CD14-positive monocyte (primary cell): Measurements from ENCODE around the gene WNT9B. TPM values are rescaled to one million over a fixed set of nuclear protein-coding genes. Genes with fewer than 3 reads are reported as not detected.

Experiments
- DNase-seq, 3 donors: peaks; one replicate each; pipeline ENCODE4 v3.0.0-alpha.2; 2011 to 2022
- H2AFZ ChIP-seq: 2 replicates; pipeline ENCODE4 v1.6.0; 2012; ENCODE audit warnings: mild to moderate bottlenecking, low read depth, low read length, inconsistent platforms; ENCODE audit not compliant: insufficient read depth, poor library complexity, severe bottlenecking
- H3K27ac ChIP-seq, 2 donors: 1 replicate in 1 of 2; 2 replicates in 1 of 2; pipeline ENCODE4 v1.5.1; 2012 to 2013; ENCODE audit warnings: low read length in 2 of 2, control low read depth in 1 of 2, inconsistent platforms in 1 of 2, low read depth in 1 of 2, mild to moderate bottlenecking in 1 of 2
- H3K27me3 ChIP-seq, 2 donors: one replicate each; pipeline versions ENCODE4 v1.6.0 to v1.6.1; 2011 to 2013; ENCODE audit warnings: low read length in 2 of 2; ENCODE audit not compliant: control insufficient read depth in 2 of 2, insufficient read depth in 2 of 2
- H3K36me3 ChIP-seq, 2 donors: replicated peaks in 1 of 2; 1 replicate in 1 of 2; 2 replicates in 1 of 2; pipeline versions ENCODE4 v1.5.1 to v1.6.1; 2012 to 2013; ENCODE audit warnings: low read length in 2 of 2, control low read depth in 1 of 2, inconsistent platforms in 1 of 2, mild to moderate bottlenecking in 1 of 2; ENCODE audit not compliant: insufficient read depth in 2 of 2, control insufficient read depth in 1 of 2
- H3K4me1 ChIP-seq, 2 donors: 1 replicate in 1 of 2; 2 replicates in 1 of 2; pipeline versions ENCODE4 v1.5.1 to v1.6.1; 2012 to 2013; ENCODE audit warnings: low read length in 2 of 2, control low read depth in 1 of 2, inconsistent platforms in 1 of 2, mild to moderate bottlenecking in 1 of 2, moderate library complexity in 1 of 2; ENCODE audit not compliant: insufficient read depth in 2 of 2, control insufficient read depth in 1 of 2
- H3K4me2 ChIP-seq: replicated peaks from 2 replicates; pipeline ENCODE3; 2012; ENCODE audit warnings: low read length, moderate library complexity, mild to moderate bottlenecking; ENCODE audit not compliant: poor library complexity, severe bottlenecking; ENCODE audit errors: extremely low read depth
- H3K4me3 ChIP-seq, 3 experiments: fragments of 200-600 bp in 1 of 3; sonication (generic) in 1 of 3; replicated peaks in 1 of 3; 1 replicate in 2 of 3; 2 replicates in 1 of 3; pipeline ENCODE4 v1.5.1; 2011 to 2013; ENCODE audit warnings: low read length in 3 of 3, mild to moderate bottlenecking in 3 of 3, control low read depth in 2 of 3, low read depth in 2 of 3, inconsistent platforms in 1 of 3, moderate library complexity in 1 of 3
- H3K79me2 ChIP-seq: 2 replicates; pipeline ENCODE4 v1.6.0; 2012; ENCODE audit warnings: mild to moderate bottlenecking, control low read depth, inconsistent platforms, low read length, moderate library complexity; ENCODE audit not compliant: insufficient read depth
- H3K9ac ChIP-seq: 2 replicates; pipeline ENCODE4 v1.6.0; 2017; ENCODE audit warnings: low read length, mild to moderate bottlenecking; ENCODE audit not compliant: insufficient read depth, poor library complexity, severe bottlenecking
- H3K9me3 ChIP-seq, 2 donors: replicated peaks in 1 of 2; 1 replicate in 1 of 2; 2 replicates in 1 of 2; pipeline versions ENCODE4 v1.5.1 to v1.6.1; 2012 to 2013; ENCODE audit warnings: low read length in 2 of 2, control low read depth in 1 of 2; ENCODE audit not compliant: control insufficient read depth in 1 of 2, insufficient read depth in 1 of 2
- H4K20me1 ChIP-seq: 2 replicates; pipeline ENCODE4 v1.6.0; 2012; ENCODE audit warnings: mild to moderate bottlenecking, low read length, control low read depth, moderate library complexity; ENCODE audit not compliant: insufficient read depth
- H3K27ac Mint-ChIP-seq, 7 donors: one replicate each; pipeline ENCODE4 v1.8.0; 2020; ENCODE audit warnings: mild to moderate bottlenecking in 7 of 7, mixed read lengths in 7 of 7, moderate library complexity in 6 of 7, inconsistent platforms in 2 of 7
- H3K27me3 Mint-ChIP-seq, 3 donors: one replicate each; pipeline ENCODE4 v1.8.0; 2021 to 2022; ENCODE audit warnings: low read depth in 3 of 3, mild to moderate bottlenecking in 3 of 3, mixed read lengths in 3 of 3, moderate library complexity in 3 of 3, inconsistent platforms in 1 of 3
- H3K36me3 Mint-ChIP-seq, 2 donors: one replicate each; pipeline ENCODE4 v1.8.0; 2020; ENCODE audit warnings: mixed read lengths in 2 of 2, inconsistent platforms in 1 of 2, mild to moderate bottlenecking in 1 of 2
- H3K4me1 Mint-ChIP-seq: one replicate; pipeline ENCODE4 v1.8.0; 2020; ENCODE audit warnings: mild to moderate bottlenecking, mixed read lengths
- H3K4me3 Mint-ChIP-seq, 2 donors: one replicate each; pipeline ENCODE4 v1.8.0; 2020; ENCODE audit warnings: mild to moderate bottlenecking in 2 of 2, mixed read lengths in 2 of 2, moderate library complexity in 1 of 2
- H3K9me3 Mint-ChIP-seq, 7 donors: one replicate each; pipeline ENCODE4 v1.8.0; 2020 to 2022; ENCODE audit warnings: mixed read lengths in 7 of 7, mild to moderate bottlenecking in 6 of 7, moderate library complexity in 6 of 7, inconsistent platforms in 2 of 7
- CTCF ChIP-seq: fragments of 200-600 bp; IDR thresholded peaks from one replicate; pipeline ENCODE4 v1.8.0; 2022; ENCODE audit warnings: antibody characterized with exemption, mild to moderate bottlenecking
- WGBS: methylation state at CpG from one replicate; pipeline ENCODE4 v1.1.5; 2013; ENCODE audit warnings: missing lambda C conversion rate; ENCODE audit not compliant: insufficient coverage; 5-methylcytosine and 5-hydroxymethylcytosine counted together
- intact Hi-C, 2 donors: fragments of 100-400 bp; cut with micrococcal nuclease; formaldehyde crosslinking; loops; one replicate each; pipeline versions ENCODE4 v1.15.0 to v1.15.1; 2023
- polyA plus RNA-seq, 3 donors: library from polyadenylated mRNA; depleted of rRNA in 1 of 3; unstranded in 2 of 3; stranded (reverse) in 1 of 3; fragments of 300-500 nt in 2 of 3; fragments of >200 nt in 1 of 3; fragmentation: Illumina TruSeq in 2 of 3; gene quantifications; 1 replicate in 2 of 3; 2 replicates in 1 of 3; pipeline ENCODE4 v1.2.3, GENCODE V29; 2012 to 2021

WNT9B gene
- polyA plus RNA-seq, 3 donors = 0.19 TPM; not detected in 2

GRCh38 chr17:46888727-46889126, 37.3 kb downstream of the WNT9B start:
- DNase-seq = no peak

GRCh38 chr17:46889519-46889918, 38.1 kb downstream of the WNT9B start:
- 95% methylated on average over 4 of the region's 4 CpGs for WGBS
- H3K27me3 Mint-ChIP-seq = peaks cover 9 to 18% (median 17%) of the 10 kb centered on the region in 3 donors

More at GRCh38 chr17:46888727-46889126, 37.3 kb downstream of the WNT9B start:
- H3K79me2 ChIP-seq = no peaks in the 10 kb centered on the region
- Mint-ChIP-seq H3K36me3 (no peaks in the 10 kb centered on the region), H3K27ac (no peak overlapping the region), H3K4me3 (no peak overlapping the region), H3K27me3 (peaks cover 9 to 17% (median 14%) of the 10 kb centered on the region in 3 donors), H3K4me1 (peaks cover 11% of the 10 kb centered on the region), H3K9me3 (no peaks in the 10 kb centered on the region)
- WGBS = no CpG with 5 or more reads among the region's 1 CpG
- H3K4me3 ChIP-seq = no peak overlapping the region
- H3K27ac ChIP-seq = no peak overlapping the region
- H3K4me2 ChIP-seq = no peak overlapping the region
- peaks cover 4 to 10% of the 10 kb centered on the region in 2 donors for H3K4me1 ChIP-seq
- no peak for TF ChIP-seq CTCF
- H3K36me3 ChIP-seq = no peaks in the 10 kb centered on the region
- H4K20me1 ChIP-seq = no peaks in the 10 kb centered on the region
- peaks cover 0 to 2% of the 10 kb centered on the region in 2 donors for H3K27me3 ChIP-seq
- H3K9ac ChIP-seq = no peak overlapping the region
- no peak overlapping the region for H2AFZ ChIP-seq
- no peaks in the 10 kb centered on the region for H3K9me3 ChIP-seq
- intact Hi-C loops = no loop called here

More at GRCh38 chr17:46889519-46889918, 38.1 kb downstream of the WNT9B start:
- TF ChIP-seq CTCF = no peak
- Histone ChIP-seq H3K4me1 (peaks cover 4 to 10% of the 10 kb centered on the region in 2 donors), H3K27me3 (peaks cover 0 to 2% of the 10 kb centered on the region in 2 donors), H3K9ac (no peak overlapping the region), H3K4me3 (no peak overlapping the region), H4K20me1 (no peaks in the 10 kb centered on the region), H3K27ac (no peak overlapping the region), H3K9me3 (no peaks in the 10 kb centered on the region), H3K4me2 (no peak overlapping the region), H2AFZ (no peak overlapping the region), H3K36me3 (no peaks in the 10 kb centered on the region), H3K79me2 (no peaks in the 10 kb centered on the region)
- Mint-ChIP-seq H3K9me3 (no peaks in the 10 kb centered on the region), H3K4me1 (peaks cover 11% of the 10 kb centered on the region), H3K27ac (no peak overlapping the region), H3K36me3 (no peaks in the 10 kb centered on the region), H3K4me3 (no peak overlapping the region)
- DNase-seq = no peak
- intact Hi-C loops = no loop called here
